GM21529 (cell line): Measurements from ENCODE around the gene ILDR1.
"Not testable (repeated sequence)": the region's sequence is repeated elsewhere in the genome, so short reads cannot be mapped to it uniquely, and the experiment has no call there.

Source experiments
- ATAC-seq: cut with Tn5 transposase; IDR thresholded peaks from one replicate; pipeline ENCODE4 v1.9.1; 2021; ENCODE audit not compliant: unreplicated experiment

ILDR1 gene

DNA sequence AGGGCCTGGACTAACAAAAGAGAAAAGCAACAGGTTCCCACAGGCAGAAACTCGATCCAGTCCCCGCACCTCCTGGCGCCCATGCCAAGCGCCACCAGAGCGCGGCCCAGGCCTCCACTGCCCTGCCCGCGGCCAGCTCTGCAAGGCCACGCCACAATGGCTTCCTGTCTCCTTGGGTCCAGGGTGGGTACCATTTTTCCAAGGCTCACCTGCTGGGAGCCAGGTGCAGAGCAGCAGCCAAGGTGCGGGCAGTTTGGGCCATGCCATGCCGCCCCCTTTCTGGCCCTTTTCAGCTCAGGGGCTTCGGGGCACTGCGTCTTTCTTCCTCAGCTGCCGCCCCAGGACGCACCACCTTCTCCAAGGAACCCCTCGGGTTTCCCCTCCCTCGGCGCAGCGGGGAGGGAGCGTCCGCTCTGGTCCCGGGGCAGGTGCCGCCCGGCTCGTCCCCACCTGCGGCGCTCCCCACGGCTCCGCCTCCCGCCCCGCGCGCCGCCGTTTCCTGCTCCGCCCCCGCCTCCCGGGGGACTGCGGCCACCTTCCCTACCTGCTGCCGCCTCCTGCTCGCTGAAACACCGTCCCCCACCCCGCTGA is at the start of gene ILDR1:
ILDR1 (minus strand) TSS at position 437 of the 591 bp plus-strand sequence; CDS start at position 267, 170 bp downstream.
- ATAC-seq: peak; percentile 54

DNA sequence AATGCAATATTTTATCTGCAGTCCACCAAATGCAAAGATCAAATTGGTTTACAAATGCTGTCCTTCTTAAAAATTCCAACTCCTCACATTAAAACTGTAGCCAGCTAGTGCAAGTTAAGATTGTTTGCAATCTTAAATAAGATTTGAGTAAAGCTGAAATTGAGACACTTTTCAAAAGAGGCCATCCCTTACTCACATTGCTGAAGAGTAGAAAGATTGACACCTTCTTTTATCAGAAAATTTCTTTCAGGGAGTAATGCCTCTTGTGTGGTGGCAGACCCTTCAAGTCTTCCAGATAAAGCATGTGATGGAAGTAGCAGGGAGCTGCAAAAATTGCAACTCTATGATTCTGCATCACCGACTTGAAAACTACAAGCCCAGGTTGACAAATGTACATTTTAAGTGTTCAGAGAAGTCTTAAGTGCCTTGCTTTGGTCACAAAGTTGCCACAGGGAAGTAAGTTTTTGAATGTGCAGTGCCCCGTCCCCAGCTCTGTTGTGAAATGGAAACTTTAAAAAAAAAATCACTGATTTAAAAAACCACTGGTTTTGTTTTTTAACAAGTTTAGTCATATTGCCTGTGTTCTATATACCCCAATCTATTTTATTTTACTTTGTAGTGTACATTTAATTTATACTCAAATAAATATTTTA is 45.7 kb upstream of the ILDR1 start:
- ATAC-seq: no peak

DNA sequence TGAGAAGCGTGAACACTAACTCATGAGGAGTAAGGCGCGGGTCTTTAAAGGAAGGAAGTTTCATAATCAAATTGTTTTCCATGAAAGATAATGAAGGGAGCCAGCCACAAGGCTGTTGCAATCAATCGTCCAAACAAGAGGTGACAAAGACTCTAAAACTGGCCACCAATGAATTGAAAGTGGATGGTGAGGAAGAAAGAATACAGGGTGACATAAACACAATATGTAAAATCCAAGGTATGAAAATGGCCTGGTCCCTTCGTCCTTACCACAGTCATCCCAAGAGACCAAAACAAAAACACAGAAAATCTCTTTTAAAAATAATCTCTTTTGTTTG is 45.1 kb upstream of the ILDR1 start:
- ATAC-seq: peak; percentile 57

DNA sequence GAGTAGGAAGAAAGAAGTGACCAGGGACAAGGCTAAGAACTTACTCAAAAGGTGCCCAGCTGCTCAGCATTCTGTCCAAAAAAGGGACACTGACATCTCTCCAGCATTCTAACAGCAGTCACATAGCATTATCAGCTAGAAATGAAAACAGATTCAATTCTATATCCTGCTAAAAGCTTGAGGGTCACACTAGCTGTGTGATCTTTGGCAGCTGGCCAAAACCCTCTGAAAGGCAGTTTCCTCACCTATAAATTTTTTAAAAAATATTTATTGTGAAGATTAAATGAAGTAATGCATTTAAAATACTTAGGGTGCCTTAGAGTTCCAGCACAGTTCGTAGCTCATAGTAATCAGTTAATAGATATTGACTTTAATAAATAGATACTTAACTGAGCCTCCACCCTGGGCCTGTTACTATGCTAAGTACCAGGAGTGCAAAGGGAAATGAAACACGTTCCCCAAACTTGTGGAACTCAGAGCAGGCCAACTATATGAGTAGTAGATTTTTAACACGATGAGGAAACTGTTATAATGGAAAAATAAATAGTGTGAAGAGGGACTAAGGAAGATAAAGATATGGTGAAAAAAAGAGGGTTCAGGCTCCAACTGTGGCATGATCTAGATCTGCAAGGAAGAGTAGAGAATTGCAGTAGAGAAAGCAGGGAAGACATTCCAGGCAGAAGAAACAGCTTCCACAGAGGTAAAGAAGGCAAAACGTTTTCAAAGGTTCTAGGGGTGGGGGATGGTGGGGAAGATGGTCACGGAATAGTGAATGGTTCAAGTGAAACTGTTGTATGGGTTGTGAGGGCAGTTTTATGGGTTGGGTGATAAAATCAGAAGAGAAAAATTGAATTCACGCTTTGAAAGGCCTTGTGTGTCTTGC is 44.5 kb upstream of the ILDR1 start:
- ATAC-seq: peak; percentile 1

DNA sequence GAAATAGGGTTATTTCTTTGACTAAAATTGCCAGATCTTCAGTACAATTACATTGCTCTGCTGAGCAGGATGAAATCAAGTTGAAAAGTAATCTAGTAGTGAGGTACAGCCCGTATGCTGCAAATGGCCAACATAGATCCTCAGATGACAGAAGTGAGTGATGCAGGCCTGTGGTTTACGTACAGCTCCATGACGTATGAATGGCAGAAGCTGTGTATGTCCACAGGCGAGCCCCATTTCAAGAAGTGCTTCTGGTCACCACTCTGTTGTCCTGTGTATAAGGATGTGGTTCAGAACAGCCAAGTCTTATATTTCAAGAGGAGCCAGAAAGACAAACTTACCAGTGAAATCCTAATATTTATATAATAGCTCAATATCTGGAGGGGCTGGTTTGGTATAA is 42.3 kb upstream of the ILDR1 start:
- no peak for ATAC-seq

DNA sequence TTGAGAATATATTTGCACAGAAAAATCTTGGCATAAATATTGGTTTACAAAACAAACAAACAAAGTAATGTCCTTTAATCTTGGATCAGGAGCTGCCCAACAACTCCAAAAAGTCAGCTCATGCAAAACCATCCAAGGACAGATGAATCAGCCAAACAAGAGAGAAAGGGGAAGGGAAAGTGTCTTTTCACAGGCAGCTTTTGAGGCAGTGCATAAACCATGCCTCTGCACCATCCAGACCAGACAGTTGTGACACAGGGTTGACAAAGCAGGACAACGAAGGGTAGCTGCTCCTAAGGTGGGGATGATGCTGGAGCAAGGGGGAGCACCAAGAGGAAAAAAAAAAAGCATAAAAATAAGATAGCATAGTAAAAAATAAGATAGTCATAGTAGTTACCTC is 41.9 kb upstream of the ILDR1 start:
- ATAC-seq: no peak

DNA sequence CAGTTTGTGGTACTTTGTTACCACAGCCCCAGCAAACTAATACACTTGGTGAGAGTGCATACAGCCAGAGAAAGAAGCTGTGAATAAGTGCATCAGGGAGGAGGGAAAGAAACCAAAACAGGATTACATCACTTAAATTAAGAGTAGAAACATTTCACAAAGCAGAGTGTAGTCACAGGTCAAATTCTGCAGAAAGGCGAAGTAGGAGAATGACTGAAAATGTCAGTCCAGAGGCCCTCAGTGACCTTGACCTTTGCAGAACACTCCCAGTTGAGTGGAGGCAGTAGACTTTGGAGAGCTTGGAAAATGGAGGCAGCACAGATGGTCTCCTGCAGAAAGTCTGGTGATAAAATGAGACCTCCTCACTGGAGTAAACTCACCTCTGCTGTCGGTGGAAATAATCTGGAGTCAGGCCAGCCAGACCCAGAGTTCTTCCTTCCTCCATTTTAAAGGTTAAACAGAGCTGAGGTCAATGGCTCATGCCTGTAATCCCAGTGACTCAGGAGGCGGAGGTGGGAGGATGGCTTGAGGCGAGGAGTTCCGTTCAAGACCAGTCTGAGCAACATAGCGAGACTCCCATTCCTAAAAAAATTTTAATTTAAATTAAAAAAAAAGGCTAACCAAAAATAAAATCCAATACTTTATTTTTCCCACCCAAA is 38.1 kb upstream of the ILDR1 start:
- no peak for ATAC-seq

DNA sequence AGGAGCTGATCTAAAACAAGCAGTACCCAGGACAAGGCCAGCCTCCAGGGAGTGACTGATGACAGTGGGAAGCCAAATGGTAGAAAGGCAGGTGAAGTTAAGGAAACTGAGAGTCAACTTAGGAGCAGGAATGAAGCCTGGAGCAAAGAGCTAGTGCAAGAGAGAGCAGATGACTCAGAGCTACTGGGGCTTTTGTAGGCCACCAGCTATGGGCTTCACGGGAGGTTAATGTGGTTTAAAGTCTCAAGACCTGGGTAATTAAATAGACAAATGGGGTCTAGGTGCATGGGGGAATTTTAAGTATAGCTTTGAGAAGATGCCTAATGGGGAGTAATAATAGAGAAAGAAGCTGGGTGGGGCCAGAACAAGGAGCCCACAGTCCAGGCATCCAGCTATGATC is 36.2 kb upstream of the ILDR1 start:
- no peak for ATAC-seq

DNA sequence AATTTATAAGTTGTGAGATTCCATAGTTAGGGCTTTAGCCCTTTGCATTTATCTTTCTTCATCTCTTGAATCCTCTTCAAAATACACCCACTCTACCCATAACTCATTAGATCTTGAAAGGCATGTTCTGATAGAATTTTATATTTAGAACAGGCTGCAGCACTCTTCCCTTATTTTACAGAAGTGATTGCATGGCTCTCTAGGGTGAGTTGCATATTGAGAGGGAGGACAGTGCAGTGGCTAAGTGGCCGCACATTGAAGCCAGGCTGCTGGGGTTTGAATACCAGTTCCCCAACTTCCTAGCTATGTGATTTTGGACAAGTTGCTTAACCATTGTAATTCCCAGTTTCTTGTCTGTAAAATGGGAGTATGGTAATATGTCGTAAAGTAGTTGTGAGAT is 35.6 kb upstream of the ILDR1 start:
- no peak for ATAC-seq

DNA sequence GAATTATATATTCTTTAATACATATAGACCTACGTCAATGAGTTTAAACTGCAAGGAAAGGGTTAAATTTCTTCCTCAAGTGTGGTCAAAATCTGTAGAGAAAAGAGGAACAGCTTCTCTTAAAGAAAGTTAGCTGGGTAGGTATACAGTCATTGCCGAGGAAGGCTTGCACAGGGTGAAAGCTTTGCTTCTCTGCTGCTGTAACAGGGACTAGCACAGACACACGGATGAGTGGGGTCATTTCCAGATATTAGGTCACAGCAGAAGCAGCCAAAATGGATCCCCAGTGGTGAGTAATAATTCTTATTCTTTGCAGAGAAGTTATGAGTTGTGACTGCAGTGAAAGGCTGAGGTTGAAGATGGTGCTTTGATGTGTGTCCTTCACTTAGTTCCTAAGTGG is 33.2 kb upstream of the ILDR1 start, which contains the start of gene CD86:
CD86 (plus strand) TSS at position 148 of the 400 bp plus-strand sequence; CDS start at position 276, 128 bp downstream.
- ATAC-seq: peak; percentile 92

DNA sequence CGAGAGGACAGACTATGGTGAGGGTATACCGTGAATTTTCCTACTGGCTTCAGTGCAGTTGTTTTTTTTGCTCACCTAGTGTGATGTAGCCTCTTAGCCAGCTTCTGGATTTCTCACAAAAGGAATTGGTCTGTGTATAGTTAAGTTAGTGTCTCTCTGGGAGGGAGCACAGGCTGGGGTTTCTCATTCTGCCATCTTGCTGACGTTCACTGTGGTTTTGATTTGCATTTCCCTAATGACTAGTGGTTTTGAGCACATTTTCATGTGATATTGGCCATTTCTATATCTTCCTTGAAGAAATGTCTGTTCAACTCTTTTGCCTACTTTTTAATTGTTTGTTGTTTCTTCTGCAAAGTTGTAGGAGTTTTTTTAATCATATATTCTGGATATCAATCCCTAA is 30.9 kb upstream of the ILDR1 start:
- ATAC-seq: no peak

DNA sequence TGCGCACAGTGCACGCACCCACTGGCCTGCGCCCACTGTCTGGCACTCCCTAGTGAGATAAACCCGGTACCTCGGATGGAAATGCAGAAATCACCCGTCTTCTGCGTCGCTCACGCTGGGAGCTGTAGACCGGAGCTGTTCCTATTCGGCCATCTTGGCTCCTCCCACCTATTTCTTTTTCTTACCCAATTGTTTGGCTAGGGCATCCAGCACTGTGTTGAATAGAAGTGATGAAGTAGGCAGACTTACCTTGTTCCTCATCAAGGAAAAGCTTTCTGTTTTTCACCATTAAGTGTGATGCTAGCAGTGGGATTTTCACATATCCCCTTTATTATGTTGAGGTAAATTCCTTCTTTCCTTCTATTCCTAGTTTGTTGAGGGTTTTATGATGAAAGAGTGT is 25.7 kb upstream of the ILDR1 start:
- ATAC-seq: not testable (repeated sequence)

DNA sequence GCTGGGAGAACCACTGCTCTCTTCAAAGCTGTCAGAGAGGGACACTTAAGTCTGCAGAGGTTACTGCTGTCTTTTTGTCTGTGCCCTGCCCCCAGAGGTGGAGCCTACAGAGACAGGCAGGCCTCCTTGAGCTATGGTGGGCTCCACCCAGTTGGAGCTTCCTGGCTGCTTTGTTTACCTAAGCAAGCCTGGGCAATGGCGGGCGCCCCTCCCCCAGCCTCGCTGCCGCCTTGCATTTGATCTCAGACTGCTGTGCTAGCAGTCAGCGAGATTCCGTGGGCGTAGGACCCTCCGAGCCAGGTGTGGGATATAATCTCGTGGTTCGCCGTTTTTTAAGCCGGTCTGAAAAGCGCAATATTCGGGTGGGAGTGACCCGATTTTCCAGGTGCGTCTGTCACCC is 25.2 kb upstream of the ILDR1 start:
- ATAC-seq: not testable (repeated sequence)

DNA sequence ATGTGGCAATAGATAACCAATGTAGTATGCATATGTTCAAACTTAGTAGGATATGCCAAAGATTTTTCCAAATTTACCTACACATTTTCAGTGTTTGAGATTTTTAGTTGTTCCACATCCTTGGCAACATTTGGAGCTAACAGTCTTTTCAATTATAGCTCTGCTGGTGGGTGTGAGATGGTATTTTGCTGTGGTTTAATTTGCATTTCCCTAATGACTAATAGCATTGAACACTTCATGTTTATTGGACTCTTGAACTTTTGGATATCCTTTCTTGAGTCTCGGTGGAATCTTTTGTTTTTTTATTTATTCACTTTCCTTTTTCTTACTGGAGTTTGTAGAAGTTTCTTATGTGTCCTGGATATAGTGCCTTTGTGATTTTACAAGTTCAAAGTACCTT is 11.0 kb upstream of the ILDR1 start:
- no peak for ATAC-seq

DNA sequence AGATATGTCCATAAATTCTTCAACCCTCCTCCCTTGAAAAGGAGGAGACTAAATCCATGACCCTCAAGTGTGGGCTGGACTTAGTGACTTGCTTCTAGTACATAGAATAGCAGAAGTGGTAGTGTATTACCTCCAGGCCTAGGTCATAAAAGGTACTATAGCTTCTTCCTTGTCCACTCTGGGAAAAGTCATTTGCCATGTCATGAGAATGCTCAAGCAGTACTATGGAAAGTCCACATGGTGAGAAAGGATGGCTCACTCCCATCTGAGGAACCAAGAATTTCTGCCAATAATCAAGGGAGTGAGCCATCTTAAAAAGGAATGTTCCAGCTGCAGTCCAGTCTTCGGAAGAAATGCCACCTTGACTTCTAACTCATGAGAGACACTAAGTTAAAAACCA is 10.5 kb upstream of the ILDR1 start:
- no peak for ATAC-seq

DNA sequence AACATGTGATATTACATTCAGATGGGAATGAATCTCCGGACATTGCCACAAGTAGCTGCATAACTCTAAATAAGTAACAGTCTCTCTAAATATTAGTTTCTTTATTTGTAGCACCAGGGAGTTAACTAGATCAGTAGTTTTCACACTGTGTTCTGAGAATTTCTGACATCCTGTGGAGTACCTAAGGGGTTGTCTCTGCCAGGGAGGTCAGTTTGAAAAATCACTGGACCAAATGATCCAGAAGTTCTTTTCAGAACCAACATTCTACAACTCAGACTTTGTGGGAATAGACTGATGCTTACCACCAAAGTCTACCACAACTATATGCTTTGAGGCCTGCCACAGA is 9.0 kb upstream of the ILDR1 start:
- ATAC-seq: peak; percentile 38

DNA sequence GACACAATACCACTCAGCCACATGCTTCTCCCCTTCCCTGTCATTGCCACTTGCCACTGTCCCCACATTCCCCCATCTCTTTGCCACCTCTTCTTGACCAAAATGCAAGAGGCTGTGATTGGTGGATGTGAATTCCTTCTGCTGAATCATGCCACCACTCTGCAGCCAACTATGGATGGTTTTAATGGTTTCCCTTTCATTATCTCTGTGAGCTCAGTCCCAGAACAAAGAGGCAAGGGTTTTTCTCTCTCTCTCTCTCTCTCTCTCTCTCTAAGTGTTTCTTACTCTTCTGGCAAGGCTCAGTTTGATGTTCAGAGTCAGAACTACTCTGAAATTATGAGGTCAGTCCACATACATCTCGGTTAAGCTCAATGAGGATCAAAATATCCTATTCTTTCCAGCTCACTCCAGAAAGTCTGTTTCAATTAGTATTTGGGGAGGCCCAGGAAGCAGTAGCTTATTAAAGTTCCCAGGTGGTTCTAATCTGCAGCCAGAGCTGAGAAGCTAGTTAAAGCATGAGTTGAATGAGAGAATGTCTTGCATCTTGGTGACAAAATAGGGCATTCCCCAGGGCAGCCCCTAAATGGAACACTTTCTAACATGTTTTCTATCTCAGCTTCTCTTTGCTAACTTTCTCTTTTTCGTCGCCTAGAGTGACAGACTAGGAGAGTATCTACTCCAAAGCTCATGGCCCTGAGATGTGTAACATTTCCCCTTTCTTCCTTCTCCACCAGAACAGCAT is 8.5 kb upstream of the ILDR1 start:
- peak; percentile 63 for ATAC-seq

DNA sequence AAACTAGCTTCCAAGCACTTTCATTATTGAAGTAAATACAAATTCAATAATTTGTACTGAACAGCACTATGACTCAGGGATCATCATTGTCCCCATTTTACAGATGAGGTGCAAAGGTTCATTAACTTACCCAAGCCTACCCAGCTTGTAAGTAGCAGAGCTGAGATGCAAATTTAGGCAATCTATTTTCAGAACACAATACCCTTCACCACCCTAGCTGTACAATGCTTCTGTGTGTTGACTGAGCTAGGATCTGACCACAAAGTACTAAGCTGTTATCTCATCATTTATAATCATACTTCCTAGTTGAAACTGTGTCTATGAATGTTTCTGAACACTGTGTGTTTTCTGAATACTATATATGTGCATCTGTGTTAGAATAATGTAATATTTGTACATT is 3.2 kb upstream of the ILDR1 start:
- ATAC-seq: peak; percentile 86

DNA sequence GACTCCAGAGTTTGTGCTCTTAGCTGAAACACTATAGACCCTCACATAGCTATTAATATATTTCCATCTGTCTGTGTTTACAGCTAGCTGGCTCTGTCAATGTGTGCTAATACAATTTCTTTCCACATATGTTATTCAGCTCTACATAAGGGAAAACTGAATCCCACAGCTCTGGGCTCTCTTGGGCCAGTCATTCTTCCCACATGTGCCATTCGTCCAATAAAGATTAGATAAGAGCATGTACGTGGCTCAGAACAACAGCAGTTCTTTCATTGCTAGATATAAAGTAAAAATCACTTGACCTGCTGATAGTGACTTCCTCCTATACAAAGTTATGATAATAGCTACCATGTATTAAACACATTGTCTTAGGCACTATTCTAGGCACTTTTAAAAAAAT is 2.8 kb upstream of the ILDR1 start:
- no peak for ATAC-seq

DNA sequence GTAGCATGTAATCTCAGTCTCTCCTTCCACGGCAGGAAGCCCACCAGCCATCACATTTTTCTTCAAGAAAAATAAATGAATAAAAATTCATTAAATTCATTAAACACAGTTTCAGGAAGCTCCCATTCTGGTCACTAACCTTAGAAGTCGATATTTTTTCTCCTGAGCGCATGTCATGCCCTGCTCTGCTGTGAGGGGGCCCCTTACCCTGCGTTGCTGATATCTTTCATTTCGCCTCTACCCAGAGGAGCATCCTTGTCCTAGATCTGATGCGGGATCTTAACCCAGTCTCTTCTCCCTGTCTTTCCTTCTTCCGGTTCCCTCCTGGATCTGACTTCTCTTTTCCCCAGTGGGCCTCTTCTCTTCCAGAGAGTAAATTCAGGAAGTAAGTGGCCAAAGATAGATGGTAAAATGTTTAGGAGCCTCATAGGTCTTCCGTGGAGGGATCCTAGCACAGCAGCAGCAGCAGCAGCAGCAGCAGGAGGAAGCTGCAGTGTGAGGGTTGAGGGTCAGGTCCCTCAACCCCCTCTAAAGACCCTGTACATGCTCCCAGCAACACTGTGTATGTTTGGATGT is 1.4 kb upstream of the ILDR1 start:
- no peak for ATAC-seq

DNA sequence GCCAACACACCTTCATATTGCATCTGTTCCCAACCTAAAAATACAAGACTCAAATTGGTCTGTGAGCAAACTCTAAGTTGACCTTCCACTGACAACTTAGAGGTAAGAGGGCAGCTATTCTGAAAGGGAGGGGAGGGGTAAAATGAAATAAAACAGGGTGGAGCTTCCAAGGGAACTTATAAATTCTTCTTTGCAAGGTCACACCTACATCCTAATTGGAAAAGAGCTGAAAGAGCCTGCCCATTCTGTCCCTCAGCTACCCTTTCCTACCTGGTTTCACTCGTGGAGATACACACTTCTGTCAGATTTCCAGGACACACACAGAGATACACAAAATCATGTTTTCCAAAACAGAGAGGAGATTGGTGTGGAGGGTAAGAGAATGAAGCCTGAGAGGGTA is 1.0 kb downstream of the ILDR1 start:
- ATAC-seq: no peak
